ENCODE data around the gene CENPA.

GRCh38 chr2:26767894-26768487 is 17.9 kb upstream of the CENPA start:
- TF ChIP-seq POLR2A (IDR thresholded peaks at IDR 0.05; ENCODE audit: low read length), result no peak
- no peak for TF ChIP-seq GATA1 (IDR thresholded peaks at IDR 0.05; ENCODE audit: low read depth, low read length)
